ENCODE data around the gene CELSR1. TPM values are rescaled to one million over a fixed set of nuclear protein-coding genes. Genes with fewer than 3 reads are reported as not detected.

The CELSR1 gene
- total RNA-seq, 4 donors from 2014 or later, result 18.4 to 56.0 (median 31.0) TPM

- no peak for DNase-seq
- no peak overlapping the region for H3K27ac ChIP-seq
- WGBS, 2 donors, result 97% methylated on average over 9 to 12 of the region's 12 CpGs
- TF ChIP-seq POLR2A (IDR thresholded peaks at IDR 0.05), result no peak
- TF ChIP-seq CTCF (IDR thresholded peaks at IDR 0.05), result no peak
- H3K27me3 ChIP-seq, result no peaks in the 10 kb centered on the region
- no peak overlapping the region for H3K4me3 ChIP-seq (replicated peaks in 1 of 3)
- intact Hi-C loops (cut with DNase I), result loop anchor here (5.0 kb wide), 1 partner anchor 174 kb away; no protein-coding TSS in a partner anchor
- H3K4me1 ChIP-seq, result peaks cover 15 to 16% of the 10 kb centered on the region in 2 donors
- no peaks in the 10 kb centered on the region for H3K9me3 ChIP-seq
- peaks cover 0 to 17% of the 10 kb centered on the region in 2 donors for H3K36me3 ChIP-seq
Measured at GRCh38 chr22:46368422-46368821, 169.0 kb downstream of the CELSR1 start.

- Histone ChIP-seq H3K4me3 (replicated peaks in 1 of 3) (no peak overlapping the region), H3K4me1 (peaks cover 8 to 11% of the 10 kb centered on the region in 2 donors), H3K27ac (no peak overlapping the region), H3K9me3 (no peaks in the 10 kb centered on the region), H3K27me3 (no peaks in the 10 kb centered on the region), H3K36me3 (peaks cover 0 to 24% of the 10 kb centered on the region in 2 donors)
- TF ChIP-seq CTCF (IDR thresholded peaks at IDR 0.05) (peak; percentile 65 to 81 (median 68)), POLR2A (IDR thresholded peaks at IDR 0.05) (no peak)
- intact Hi-C loops (cut with DNase I), result loop anchor here (5.0 kb wide), 1 partner anchor 175 kb away; no protein-coding TSS in a partner anchor
- 68 to 77% methylated on average over 11 to 19 of the region's 19 CpGs for WGBS, 2 donors
- peak; percentile 59 to 63 for DNase-seq
Measured at GRCh38 chr22:46367707-46368191, 169.7 kb downstream of the CELSR1 start.

GRCh38 chr22:46366801-46367706 lies 170.4 kb downstream of the CELSR1 start:
- 74 to 76% methylated on average over 9 to 17 of the region's 45 CpGs for WGBS, 2 donors
- Histone ChIP-seq H3K27me3 (no peaks in the 10 kb centered on the region), H3K4me1 (peaks cover 8 to 11% of the 10 kb centered on the region in 2 donors), H3K9me3 (no peaks in the 10 kb centered on the region), H3K4me3 (replicated peaks in 1 of 3) (no peak overlapping the region), H3K36me3 (peaks cover 0 to 26% of the 10 kb centered on the region in 2 donors), H3K27ac (no peak overlapping the region)
- TF ChIP-seq CTCF (IDR thresholded peaks at IDR 0.05) (no peak), POLR2A (IDR thresholded peaks at IDR 0.05) (no peak)
- intact Hi-C loops (cut with DNase I), result loop anchor here (5.0 kb wide), 1 partner anchor 175 kb away; no protein-coding TSS in a partner anchor
- DNase-seq, result no peak

- no peaks in the 10 kb centered on the region for H3K9me3 ChIP-seq
- H3K4me3 ChIP-seq (replicated peaks in 1 of 3), result no peak overlapping the region
- DNase-seq, result no peak
- no peak overlapping the region for H3K27ac ChIP-seq
- no peaks in the 10 kb centered on the region for H3K27me3 ChIP-seq
- intact Hi-C loops (cut with DNase I), result loop anchor here (5.0 kb wide), 1 partner anchor 176 kb away; no protein-coding TSS in a partner anchor
- TF ChIP-seq CTCF (IDR thresholded peaks at IDR 0.05) (no peak), POLR2A (IDR thresholded peaks at IDR 0.05) (no peak)
- 84 to 92% methylated on average over 12 to 14 of the region's 19 CpGs for WGBS, 2 donors
- H3K36me3 ChIP-seq, result peaks cover 0 to 26% of the 10 kb centered on the region in 2 donors
- H3K4me1 ChIP-seq, result peaks cover 8 to 11% of the 10 kb centered on the region in 2 donors
Measured at GRCh38 chr22:46366327-46366731, 171.1 kb downstream of the CELSR1 start.

All from thyroid gland (tissue), 4 donors.